Adrenal gland (tissue), 12 donors: Measurements from ENCODE around the gene CDADC1. TPM values are rescaled to one million over a fixed set of nuclear protein-coding genes. Genes with fewer than 3 reads are reported as not detected.

Source experiments
- DNase-seq, 7 donors: peaks; one replicate each; pipeline ENCODE4 v3.0.0-alpha.2; 2019 to 2020
- H3K27ac ChIP-seq, 5 donors: fragments of 200-600 bp; sonication (generic) in 4 of 5; 1 replicate in 3 of 5; 2 replicates in 2 of 5; pipeline versions ENCODE4 v1.5.1 to v1.8.0; 2016 to 2020; ENCODE audit warnings: mild to moderate bottlenecking in 1 of 5
- H3K27me3 ChIP-seq: fragments of 200-600 bp; 2 replicates; pipeline ENCODE4 v1.8.0; 2021
- H3K36me3 ChIP-seq, 2 donors: fragments of 200-600 bp; replicated peaks in 1 of 2; 1 replicate in 1 of 2; 2 replicates in 1 of 2; pipeline versions ENCODE4 v1.5.1 to v1.8.0; 2018 to 2022
- H3K4me1 ChIP-seq, 2 donors: fragments of 200-600 bp; replicated peaks in 1 of 2; 1 replicate in 1 of 2; 2 replicates in 1 of 2; pipeline versions ENCODE4 v1.5.1 to v1.8.0; 2018 to 2021
- H3K4me3 ChIP-seq, 4 donors: fragments of 200-600 bp; sonication (generic) in 3 of 4; one replicate each; pipeline ENCODE4 v1.5.1; 2016 to 2018
- H3K9me3 ChIP-seq, 3 donors: fragments of 200-600 bp; sonication (generic) in 1 of 3; replicated peaks in 1 of 3; 1 replicate in 2 of 3; 2 replicates in 1 of 3; pipeline versions ENCODE4 v1.5.1 to v1.8.0; 2016 to 2021
- CTCF ChIP-seq, 6 experiments: fragments of 450-650 bp in 4 of 6; fragments of 200-600 bp in 2 of 6; sonication (generic) in 1 of 6; IDR thresholded peaks; 1 replicate in 5 of 6; 2 replicates in 1 of 6; pipeline versions ENCODE4 v1.5.1 to v1.8.0; 2016 to 2021; ENCODE audit warnings: antibody characterized with exemption in 6 of 6, mild to moderate bottlenecking in 2 of 6, moderate library complexity in 1 of 6
- POLR2A ChIP-seq, 2 donors: fragments of 450-650 bp; IDR thresholded peaks; one replicate each; pipeline ENCODE4 v1.6.1; 2017; ENCODE audit warnings: antibody characterized with exemption in 2 of 2, mild to moderate bottlenecking in 2 of 2, moderate library complexity in 1 of 2
- WGBS, 4 donors: extraction: QIAGEN DNeasy Blood & Tissue Kit in 2 of 4; methylation state at CpG; one replicate each; pipeline versions ENCODE4 v1.1.5 to v1.1.7; 2013 to 2017; 5-methylcytosine and 5-hydroxymethylcytosine counted together
- intact Hi-C, 2 donors: fragments of 100-400 bp; cut with DNase I; formaldehyde crosslinking; loops; one replicate each; pipeline versions ENCODE4 v1.14.1 to v1.15.0; 2022 to 2023
- polyA plus RNA-seq, 3 donors: library from polyadenylated mRNA; stranded (reverse); fragments of 200-250 nt in 2 of 3; fragments of 350-450 nt in 1 of 3; fragmentation: Illumina TruSeq in 1 of 3; extraction: RNeasy Lipid Tissue Mini Kit (QIAGEN cat#74804) in 1 of 3; gene quantifications; one replicate each; pipeline ENCODE4 v1.2.3, GENCODE V29; 2013 to 2014
- total RNA-seq, 9 donors: library from RNA; depleted of rRNA in 4 of 9; stranded (reverse); fragments of >200 nt in 4 of 9; fragments of 120-200 nt in 1 of 9; fragmentation: NEBNext Ultra II Directional in 1 of 9; extraction: Animal tissue kit (Norgen Biotek cat#: 25700) in 1 of 9; gene quantifications; one replicate each; pipeline versions ENCODE4 v1.1.0 to v1.2.4, GENCODE V29; 2013 to 2023
- donor health status: healthy with polysubstance abuse.
- donor health status: Bipolar disorder and iron deficiency.
- donor health status: DM: yes; HTN: yes; CAD: no.
- donor health status: DM: no; HTN: no; CAD: no.
- donor health status: DM: no; HTN: no; CAD: no.
- donor health status: DM: yes; HTN: yes; CAD: no.

The CDADC1 gene
- total and polyA plus RNA-seq, 12 donors: 4.4 to 25.4 (median 15.1) TPM

GRCh38 chr13:49220036-49220855, 27.5 kb upstream of the CDADC1 start, which contains the start of gene MLNR:
Gene MLNR (plus strand): TSS chr13:49220338. CDS start chr13:49220338, 0 bp downstream.
- intact Hi-C loops: loop anchor here in 1 of 2 donors (10.0 kb wide), 1 partner anchor 55 kb away; no protein-coding TSS in a partner anchor
- TF ChIP-seq POLR2A (IDR thresholded peaks at IDR 0.05): no peak
- TF ChIP-seq CTCF (IDR thresholded peaks at IDR 0.05): peak in 1 of 6 experiments; percentile 13
- H3K36me3 ChIP-seq: no peaks in the 10 kb centered on the region
- H3K4me3 ChIP-seq: peak within 1 kb of the TSS in 2 of 4 donors; percentile 14 to 57
- no peaks in the 10 kb centered on the region for H3K9me3 ChIP-seq
- no peak within 1 kb of the TSS for H3K27ac ChIP-seq
- 2 to 5% (median 3%) methylated on average over 21 to 111 of the region's 111 CpGs; no CpG with 5 or more reads in 1 of the 4 donors for WGBS, 4 donors
- peaks cover 27% of the 10 kb centered on the region for H3K27me3 ChIP-seq
- peak in 2 of 7 donors; percentile 24 to 25 for DNase-seq
- H3K4me1 ChIP-seq: peaks cover 6 to 11% of the 10 kb centered on the region in 2 donors

GRCh38 chr13:49220856-49221589, 26.7 kb upstream of the CDADC1 start:
- Histone ChIP-seq H3K4me3 (peak overlapping the region in 2 of 4 donors; percentile 14 to 57), H3K9me3 (no peaks in the 10 kb centered on the region), H3K27ac (no peak overlapping the region), H3K4me1 (peaks cover 6 to 10% of the 10 kb centered on the region in 2 donors), H3K36me3 (no peaks in the 10 kb centered on the region), H3K27me3 (peaks cover 27% of the 10 kb centered on the region)
- DNase-seq: peak in 1 of 7 donors; percentile 6
- TF ChIP-seq CTCF (IDR thresholded peaks at IDR 0.05) (no peak), POLR2A (IDR thresholded peaks at IDR 0.05) (no peak)
- intact Hi-C loops: loop anchor here in 1 of 2 donors (10.0 kb wide), 1 partner anchor 54 kb away; no protein-coding TSS in a partner anchor
- 6 to 30% (median 12%) methylated on average over 6 to 73 of the region's 73 CpGs for WGBS, 4 donors

GRCh38 chr13:49221590-49221965, 26.1 kb upstream of the CDADC1 start:
- DNase-seq: no peak
- Histone ChIP-seq H3K36me3 (no peaks in the 10 kb centered on the region), H3K4me3 (no peak overlapping the region), H3K4me1 (peaks cover 6 to 10% of the 10 kb centered on the region in 2 donors), H3K27ac (no peak overlapping the region), H3K9me3 (no peaks in the 10 kb centered on the region), H3K27me3 (peaks cover 27% of the 10 kb centered on the region)
- intact Hi-C loops: loop anchor here in 1 of 2 donors (10.0 kb wide), 1 partner anchor 53 kb away; no protein-coding TSS in a partner anchor
- 72 to 82% (median 82%) methylated on average over 4 of the region's 4 CpGs for WGBS, 4 donors
- TF ChIP-seq POLR2A (IDR thresholded peaks at IDR 0.05) (no peak), CTCF (IDR thresholded peaks at IDR 0.05) (no peak)
